PC-3 (cell line): ENCODE data around the gene RPS6KC1. TPM values are rescaled to one million over a fixed set of nuclear protein-coding genes. Genes with fewer than 3 reads are reported as not detected.

Experiments used
- ATAC-seq: fragments of 200-7000 bp; cut with Tn5 transposase; 2 replicates; pipeline ENCODE4 v1.9.1; 2020; ENCODE audit warnings: mild to moderate bottlenecking, moderate library complexity
- BruUV-seq: library from RNA; stranded (reverse); fragments of 400-500 nt; replicated peaks from 2 replicates; lab custom pipeline; 2021; lab: Mats Ljungman, UMichigan
- CTCF ChIA-PET: fragments of 300-600 bp; sonication (Branson Sonifier 250); formaldehyde crosslinking; loops from one replicate; lab custom pipeline; 2022; ENCODE audit warnings: antibody characterized with exemption; lab: Charles Lee
- POLR2A ChIA-PET: fragments of 300-600 bp; sonication (Branson Sonifier 250); formaldehyde crosslinking; loops from one replicate; lab custom pipeline; 2022; ENCODE audit warnings: antibody characterized with exemption; ENCODE audit not compliant: unreplicated experiment; lab: Charles Lee
- DNase-seq: peaks from one replicate; pipeline ENCODE4 v3.0.0-alpha.2; 2015
- H2AFZ ChIP-seq: fragments of 300-600 bp; sonication (generic); 2 replicates; pipeline ENCODE4 v1.6.0; 2016; ENCODE audit warnings: antibody characterized with exemption, low read length
- H3F3A ChIP-seq: fragments of 300-600 bp; sonication (generic); one replicate; pipeline ENCODE4 v1.6.0; 2017; ENCODE audit warnings: antibody characterized with exemption, low read length, control low read depth, mild to moderate bottlenecking; ENCODE audit not compliant: unreplicated experiment
- H3K27ac ChIP-seq: fragments of 300-600 bp; sonication (generic); 2 replicates; pipeline ENCODE4 v1.5.1; 2016; ENCODE audit warnings: mild to moderate bottlenecking, low read length
- H3K27me3 ChIP-seq: fragments of 300-600 bp; sonication (generic); 2 replicates; pipeline ENCODE4 v1.6.1; 2016; ENCODE audit warnings: low read length, mixed read lengths
- H3K36me3 ChIP-seq: fragments of 300-600 bp; sonication (generic); 2 replicates; pipeline ENCODE4 v1.6.1; 2016; ENCODE audit warnings: low read depth, mixed run types, low read length, mixed read lengths
- H3K4me1 ChIP-seq: fragments of 300-600 bp; sonication (generic); 2 replicates; pipeline ENCODE4 v1.5.1; 2016; ENCODE audit warnings: low read length; ENCODE audit not compliant: insufficient read depth
- H3K4me2 ChIP-seq: fragments of 300-600 bp; sonication (generic); 2 replicates; pipeline ENCODE4 v1.6.0; 2016; ENCODE audit warnings: low read length
- H3K4me3 ChIP-seq: fragments of 300-600 bp; sonication (generic); 2 replicates; pipeline ENCODE4 v1.5.1; 2016; ENCODE audit warnings: mild to moderate bottlenecking, low read length, mixed read lengths
- H3K79me2 ChIP-seq: fragments of 300-600 bp; sonication (generic); 2 replicates; pipeline ENCODE4 v1.6.1; 2017; ENCODE audit warnings: low read length, mixed read lengths
- H3K9ac ChIP-seq: fragments of 300-600 bp; sonication (generic); 2 replicates; pipeline ENCODE4 v1.6.0; 2016; ENCODE audit warnings: mild to moderate bottlenecking, low read length
- H3K9me2 ChIP-seq: fragments of 300-600 bp; sonication (generic); replicated peaks from 2 replicates; pipeline ENCODE4 v1.6.1; 2016; ENCODE audit warnings: mixed run types, low read length, mixed read lengths
- H3K9me3 ChIP-seq: fragments of 300-600 bp; sonication (generic); 2 replicates; pipeline ENCODE4 v1.6.1; 2016; ENCODE audit warnings: low read length, mixed read lengths
- H4K20me1 ChIP-seq: fragments of 300-600 bp; sonication (generic); 2 replicates; pipeline ENCODE4 v1.6.1; 2016; ENCODE audit warnings: low read length, mixed read lengths
- EZH2 ChIP-seq: fragments of 300-600 bp; sonication (generic); IDR thresholded peaks from one replicate; pipeline ENCODE4 v1.6.1; 2017; ENCODE audit warnings: antibody characterized with exemption, mild to moderate bottlenecking, low read length; ENCODE audit not compliant: unreplicated experiment
- EZH2phosphoT487 ChIP-seq: fragments of 300-600 bp; sonication (generic); IDR thresholded peaks from 2 replicates; pipeline ENCODE4 v1.6.1; 2018; ENCODE audit warnings: mild to moderate bottlenecking, antibody characterized with exemption, low read length, borderline replicate concordance
- intact Hi-C: fragments of 100-400 bp; cut with micrococcal nuclease; formaldehyde crosslinking; loops from 2 replicates; pipeline ENCODE4 v1.9.0; 2023
- total RNA-seq: library from RNA; depleted of rRNA; stranded (reverse); fragments of >200 nt; gene quantifications from 2 replicates; pipeline ENCODE4 v1.2.3, GENCODE V29; 2014
- TF ChIP-seq, protein P1 (sequence below): fragments of 300-600 bp; sonication (generic); conservative IDR thresholded peaks from 2 replicates; pipeline ENCODE4 v1.5.1; 2017; ENCODE audit warnings: antibody characterized with exemption, low read depth, mild to moderate bottlenecking, low read length

Gene RPS6KC1
- total RNA-seq, 1 experiment from 2014 or later, result 21.1 TPM

DNA sequence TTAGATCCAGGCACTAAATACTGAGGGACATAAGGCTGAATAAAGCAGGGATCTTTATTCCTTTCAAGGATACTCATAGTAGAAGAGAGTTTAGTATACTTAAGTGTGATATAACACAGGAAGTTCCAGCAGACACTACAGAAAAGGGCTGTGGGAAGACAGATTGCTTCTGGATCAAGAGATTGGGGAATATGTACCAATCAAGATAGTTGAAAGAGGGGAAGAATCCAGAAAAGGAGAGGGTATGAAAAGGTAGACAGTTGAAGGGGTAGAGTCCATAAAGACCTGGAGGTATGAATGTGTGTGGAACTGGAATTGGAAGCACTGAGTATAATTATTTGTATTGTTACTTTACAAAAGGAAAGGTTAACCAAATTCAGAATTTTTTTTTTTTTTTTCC is 2.4 kb downstream of the RPS6KC1 start:
- ATAC-seq, result no peak

DNA sequence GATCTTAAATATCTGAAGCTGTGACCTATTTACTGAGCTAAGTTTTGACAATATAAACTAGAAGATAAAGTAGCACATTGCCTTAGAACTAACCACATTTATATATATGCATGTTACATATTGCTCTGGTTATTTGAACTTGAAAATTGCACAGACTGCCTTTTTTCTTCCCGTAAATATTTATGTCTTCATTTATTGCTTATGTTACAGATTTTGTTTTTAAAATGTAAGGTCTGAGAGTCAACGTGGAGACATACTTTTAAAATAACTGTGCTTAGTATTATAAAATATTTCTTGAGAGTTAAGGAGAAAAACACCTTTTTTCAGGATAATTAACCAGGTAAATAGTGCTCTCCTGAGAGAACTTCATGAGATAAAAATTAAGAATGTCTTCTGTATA is 3.1 kb downstream of the RPS6KC1 start:
- intact Hi-C loops, result no loop called here
- ATAC-seq (no peak), DNase-seq (no peak)
- Histone ChIP-seq H2AFZ (no peak overlapping the region), H3K79me2 (peaks cover 79% of the 10 kb centered on the region), H3K9me2 (no peaks in the 10 kb centered on the region), H4K20me1 (no peaks in the 10 kb centered on the region), H3K27ac (no peak overlapping the region), H3K9ac (no peak overlapping the region), H3F3A (no peaks in the 10 kb centered on the region), H3K4me1 (peaks cover 38% of the 10 kb centered on the region), H3K4me2 (no peak overlapping the region), H3K27me3 (no peaks in the 10 kb centered on the region), H3K36me3 (no peaks in the 10 kb centered on the region), H3K4me3 (no peak overlapping the region), H3K9me3 (no peaks in the 10 kb centered on the region)
- TF ChIP-seq, protein P1, sequence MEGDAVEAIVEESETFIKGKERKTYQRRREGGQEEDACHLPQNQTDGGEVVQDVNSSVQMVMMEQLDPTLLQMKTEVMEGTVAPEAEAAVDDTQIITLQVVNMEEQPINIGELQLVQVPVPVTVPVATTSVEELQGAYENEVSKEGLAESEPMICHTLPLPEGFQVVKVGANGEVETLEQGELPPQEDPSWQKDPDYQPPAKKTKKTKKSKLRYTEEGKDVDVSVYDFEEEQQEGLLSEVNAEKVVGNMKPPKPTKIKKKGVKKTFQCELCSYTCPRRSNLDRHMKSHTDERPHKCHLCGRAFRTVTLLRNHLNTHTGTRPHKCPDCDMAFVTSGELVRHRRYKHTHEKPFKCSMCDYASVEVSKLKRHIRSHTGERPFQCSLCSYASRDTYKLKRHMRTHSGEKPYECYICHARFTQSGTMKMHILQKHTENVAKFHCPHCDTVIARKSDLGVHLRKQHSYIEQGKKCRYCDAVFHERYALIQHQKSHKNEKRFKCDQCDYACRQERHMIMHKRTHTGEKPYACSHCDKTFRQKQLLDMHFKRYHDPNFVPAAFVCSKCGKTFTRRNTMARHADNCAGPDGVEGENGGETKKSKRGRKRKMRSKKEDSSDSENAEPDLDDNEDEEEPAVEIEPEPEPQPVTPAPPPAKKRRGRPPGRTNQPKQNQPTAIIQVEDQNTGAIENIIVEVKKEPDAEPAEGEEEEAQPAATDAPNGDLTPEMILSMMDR, result no peak
- TF ChIP-seq EZH2phosphoT487, result no peak
- no peak for TF ChIP-seq EZH2
- no TSS peak for BruUV-seq
- CTCF ChIA-PET, result no interaction called here
- POLR2A ChIA-PET, result no interaction called here

More for the DNA sequence above, 2.4 kb downstream of the RPS6KC1 start:
- no peaks in the 10 kb centered on the region for H3F3A ChIP-seq
- peaks cover 38% of the 10 kb centered on the region for H3K4me1 ChIP-seq
- BruUV-seq, result no TSS peak
- DNase-seq, result no peak
- POLR2A ChIA-PET, result no interaction called here
- no peaks in the 10 kb centered on the region for H3K27me3 ChIP-seq
- CTCF ChIA-PET, result no interaction called here
- H3K9me2 ChIP-seq, result no peaks in the 10 kb centered on the region
- H3K9ac ChIP-seq, result no peak overlapping the region
- peak overlapping the region; percentile 99; the same call in 1 of the 2 replicates for H3K4me2 ChIP-seq
- peaks cover 72% of the 10 kb centered on the region for H3K79me2 ChIP-seq
- TF ChIP-seq EZH2 (no peak), EZH2phosphoT487 (no peak)
- TF ChIP-seq, protein P1, result no peak
- intact Hi-C loops, result no loop called here
- H3K36me3 ChIP-seq, result no peaks in the 10 kb centered on the region
- no peak overlapping the region for H3K4me3 ChIP-seq
- H3K9me3 ChIP-seq, result no peaks in the 10 kb centered on the region
- no peak overlapping the region for H3K27ac ChIP-seq
- no peak overlapping the region for H2AFZ ChIP-seq
- no peaks in the 10 kb centered on the region for H4K20me1 ChIP-seq

DNA sequence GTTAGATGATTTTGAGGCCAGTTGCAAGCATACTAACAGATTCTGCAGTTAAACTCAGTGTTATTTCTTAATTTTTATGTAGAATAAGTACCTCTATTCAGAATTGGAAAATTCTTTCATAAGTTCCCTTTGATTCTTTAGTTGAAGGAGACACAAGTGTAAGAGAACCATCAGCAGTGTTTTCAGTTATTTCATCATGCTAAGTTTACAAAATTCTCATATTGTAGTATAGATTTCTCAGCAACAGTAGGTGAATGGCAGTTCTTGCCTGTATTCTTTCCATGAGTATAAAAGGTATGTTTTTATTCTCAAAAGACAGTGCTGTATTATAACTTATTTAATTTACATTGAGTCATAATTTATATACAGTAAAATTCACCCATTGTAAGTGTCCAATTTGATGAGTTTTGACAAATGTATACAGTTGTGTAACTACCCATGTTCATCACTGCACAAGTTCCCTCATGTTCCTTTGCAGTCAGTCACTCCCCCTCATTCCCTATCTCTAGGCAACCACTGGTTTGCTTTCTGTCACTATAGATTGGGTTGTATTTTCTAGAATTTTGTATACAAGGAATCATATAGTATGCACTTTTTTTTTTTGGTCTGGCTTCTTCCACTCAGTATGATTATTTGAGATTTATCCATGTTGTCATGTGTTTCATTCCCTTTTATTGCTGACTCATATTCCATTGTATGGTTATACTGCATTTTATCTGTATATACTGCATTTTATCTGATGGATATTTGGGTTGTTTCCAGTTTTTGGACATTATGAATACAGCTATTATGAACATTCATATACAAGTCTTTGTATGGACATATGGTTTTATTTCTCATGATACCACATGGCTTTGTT is 3.9 kb downstream of the RPS6KC1 start:
- no peaks in the 10 kb centered on the region for H3K9me2 ChIP-seq
- H3K27ac ChIP-seq, result no peak overlapping the region
- no TSS peak for BruUV-seq
- no peaks in the 10 kb centered on the region for H4K20me1 ChIP-seq
- H3K9me3 ChIP-seq, result no peaks in the 10 kb centered on the region
- ATAC-seq (peak; percentile 9), DNase-seq (peak; percentile 44)
- H3K4me3 ChIP-seq, result no peak overlapping the region
- H3F3A ChIP-seq, result no peaks in the 10 kb centered on the region
- peaks cover 38% of the 10 kb centered on the region for H3K4me1 ChIP-seq
- CTCF ChIA-PET, result no interaction called here
- POLR2A ChIA-PET, result interaction anchor here (0.6 kb wide), 1 partner anchor 318 kb away, joined by 3 read pairs; no protein-coding TSS in a partner anchor
- no peak for TF ChIP-seq EZH2
- TF ChIP-seq, protein P1, result no peak
- no peak for TF ChIP-seq EZH2phosphoT487
- no peak overlapping the region for H3K4me2 ChIP-seq
- H3K36me3 ChIP-seq, result no peaks in the 10 kb centered on the region
- no peaks in the 10 kb centered on the region for H3K27me3 ChIP-seq
- H3K79me2 ChIP-seq, result peaks cover 86% of the 10 kb centered on the region
- intact Hi-C loops, result no loop called here
- no peak overlapping the region for H3K9ac ChIP-seq
- H2AFZ ChIP-seq, result no peak overlapping the region
